Mesenteric fat pad (tissue), 1 donor: ENCODE results near the gene LYPLAL1. TPM values are rescaled to one million over a fixed set of nuclear protein-coding genes. Genes with fewer than 3 reads are reported as not detected.
A peak's percentile ranks its signal among the peaks of the same experiment; 100 is the strongest.

Experiments used
- DNase-seq: peaks from one replicate; pipeline ENCODE4 v3.0.0-alpha.2; 2020; ENCODE audit warnings: low spot score
- long read RNA-seq: library from polyadenylated mRNA; unstranded; transcript quantifications from one replicate; pipeline ENCODE4 v2.0.0, GENCODE V29; 2020
- total RNA-seq: library from RNA; stranded (reverse); fragmentation: NEBNext Ultra II Directional; extraction: Animal tissue kit (Norgen Biotek cat#: 25700); gene quantifications from one replicate; pipeline ENCODE4 v1.2.1, GENCODE V29; 2021
- donor health status: DM: yes; HTN: yes; CAD: no.

LYPLAL1 gene
- total RNA-seq = 28.1 TPM
- long read RNA-seq, partial matches to known transcripts = 1 of 11 reads
- long read RNA-seq, other reads (novel, unspliced or antisense) = 2 of 11 reads

DNA sequence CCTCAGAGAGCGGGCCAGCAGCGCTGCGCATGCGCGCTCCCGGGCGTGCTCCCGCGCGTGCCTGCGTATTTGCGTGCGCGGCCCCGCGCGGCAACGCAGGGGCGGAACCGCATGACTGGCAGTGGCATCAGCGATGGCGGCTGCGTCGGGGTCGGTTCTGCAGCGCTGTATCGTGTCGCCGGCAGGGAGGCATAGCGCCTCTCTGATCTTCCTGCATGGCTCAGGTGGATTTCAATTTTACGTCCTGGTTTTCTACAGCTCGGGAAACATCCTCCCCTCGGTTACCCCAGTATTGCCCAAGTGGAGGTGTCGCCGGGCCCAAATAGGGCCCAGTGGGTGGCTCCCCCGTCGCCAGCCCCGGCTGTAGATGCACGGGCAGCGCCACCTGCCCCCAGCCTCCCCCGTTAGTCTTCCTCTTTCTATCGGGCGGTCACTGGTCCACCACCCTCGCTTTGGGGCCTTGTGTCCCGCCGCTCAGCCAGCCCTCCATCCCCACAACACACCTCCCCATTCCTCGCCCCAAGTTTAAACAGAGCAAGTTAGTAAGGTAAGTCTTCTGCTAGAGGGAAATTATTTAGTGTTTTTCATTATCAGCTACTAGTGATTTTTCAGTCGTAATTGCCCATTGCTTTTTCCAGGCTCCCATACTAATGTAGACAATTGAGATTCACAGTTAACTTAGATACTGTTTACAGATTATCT, at the start of gene LYPLAL1:
Gene LYPLAL1, plus strand, starts transcription at position 121 of the 702 bp plus-strand sequence. Its CDS starts 13 bp downstream, at position 134.
- DNase-seq = peak; percentile 96

DNA sequence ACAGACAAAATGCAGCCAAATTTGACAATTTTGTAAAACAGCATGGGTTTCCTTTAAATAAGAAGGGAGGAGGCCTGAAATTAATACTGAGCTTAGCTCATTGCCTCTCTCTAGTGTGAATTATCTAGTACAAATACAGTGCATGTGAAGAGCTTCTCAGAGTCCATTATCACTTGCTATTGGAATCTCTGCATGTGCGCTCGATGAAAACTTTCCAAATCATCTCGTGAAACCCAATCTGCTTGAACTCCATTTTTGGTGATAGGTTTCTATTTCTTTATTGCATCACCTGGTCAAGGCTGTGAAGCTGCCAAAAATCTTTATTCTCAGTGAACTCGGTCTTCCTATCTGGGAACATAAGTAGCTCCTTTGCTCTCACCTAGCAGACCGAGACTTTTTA, 49.5 kb upstream of the LYPLAL1 start:
- no peak for DNase-seq

DNA sequence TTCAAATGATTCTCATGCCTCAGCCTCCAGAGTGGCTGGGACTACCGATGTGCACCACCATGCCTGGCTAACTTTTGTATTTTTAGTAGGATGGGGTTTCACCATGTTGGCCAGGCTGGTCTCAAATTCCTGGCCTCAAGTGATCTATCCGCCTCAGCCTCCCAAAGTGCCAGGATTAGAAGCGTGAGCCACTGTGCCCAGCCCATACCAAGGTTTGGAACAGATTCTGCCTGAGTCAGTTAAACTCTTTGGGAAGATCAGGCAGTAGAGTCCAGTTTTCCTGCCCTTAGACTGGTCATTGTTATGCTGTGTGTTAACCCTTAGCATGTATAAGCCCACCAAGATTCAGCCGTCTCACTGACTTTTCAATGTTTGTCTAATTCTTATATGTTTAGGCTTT, 48.3 kb upstream of the LYPLAL1 start:
- DNase-seq = no peak

DNA sequence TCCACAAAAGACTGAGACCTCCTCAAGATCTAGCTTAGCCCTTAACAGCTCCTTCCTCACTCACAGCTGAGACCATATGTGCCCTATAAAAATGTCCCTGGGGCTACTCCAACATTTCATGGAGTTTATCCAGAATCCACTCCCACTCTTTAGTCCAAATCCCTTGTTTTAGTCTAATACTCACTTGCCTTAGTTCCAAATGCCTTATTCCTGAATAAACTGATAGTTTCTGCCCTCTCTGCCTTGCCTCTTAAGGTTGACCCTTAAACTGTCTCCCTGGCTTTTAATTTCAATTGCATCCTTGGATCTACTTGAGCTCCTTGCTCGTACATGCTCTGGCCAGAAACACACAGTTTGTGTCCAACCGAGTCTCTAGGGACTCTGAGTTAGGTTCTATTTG, 47.3 kb upstream of the LYPLAL1 start:
- DNase-seq = no peak

DNA sequence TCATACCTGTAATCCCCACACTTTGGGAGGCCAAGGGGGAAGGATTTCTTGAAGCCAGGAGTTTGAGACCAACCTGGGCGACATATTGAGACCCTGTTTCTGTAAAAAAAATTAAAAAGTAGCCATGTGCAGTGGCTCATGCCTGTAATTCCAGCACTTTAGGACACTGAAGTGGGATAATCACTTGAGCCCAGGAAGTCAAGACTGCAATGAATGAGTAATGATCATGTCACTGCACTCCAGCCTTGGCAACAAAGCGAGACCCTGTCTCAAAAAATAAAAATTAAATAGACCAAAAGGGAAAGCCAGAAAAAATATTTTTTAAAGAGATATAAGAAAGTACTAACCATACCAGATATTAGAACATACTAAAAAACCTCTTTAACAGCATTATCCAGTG, 44.7 kb upstream of the LYPLAL1 start:
- DNase-seq = no peak

DNA sequence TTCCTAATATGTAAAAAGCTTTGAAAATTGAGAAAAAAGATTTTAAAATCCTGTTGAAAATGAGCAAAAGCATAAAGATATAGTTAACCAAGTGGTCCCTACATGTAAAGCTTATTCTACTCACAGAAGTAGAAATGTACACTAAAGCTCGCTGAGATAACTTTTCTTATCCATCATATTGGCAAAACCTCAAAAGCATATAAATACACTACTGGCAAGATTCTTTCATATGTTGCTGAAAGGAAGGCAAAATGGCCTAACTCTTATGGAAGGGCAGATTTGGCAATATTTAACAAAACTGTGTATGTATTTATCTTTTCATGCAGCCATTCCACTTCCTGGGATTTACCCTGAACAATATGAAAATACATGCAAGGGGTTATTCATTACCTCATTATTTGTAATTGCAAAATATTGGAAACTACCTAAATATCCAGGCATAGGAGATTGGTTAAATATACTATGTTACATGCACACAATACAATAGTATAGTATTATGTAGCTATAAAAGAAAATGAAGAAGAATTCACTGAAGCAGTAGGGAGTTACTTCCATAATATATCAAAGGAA, 43.2 kb upstream of the LYPLAL1 start:
- no peak for DNase-seq

DNA sequence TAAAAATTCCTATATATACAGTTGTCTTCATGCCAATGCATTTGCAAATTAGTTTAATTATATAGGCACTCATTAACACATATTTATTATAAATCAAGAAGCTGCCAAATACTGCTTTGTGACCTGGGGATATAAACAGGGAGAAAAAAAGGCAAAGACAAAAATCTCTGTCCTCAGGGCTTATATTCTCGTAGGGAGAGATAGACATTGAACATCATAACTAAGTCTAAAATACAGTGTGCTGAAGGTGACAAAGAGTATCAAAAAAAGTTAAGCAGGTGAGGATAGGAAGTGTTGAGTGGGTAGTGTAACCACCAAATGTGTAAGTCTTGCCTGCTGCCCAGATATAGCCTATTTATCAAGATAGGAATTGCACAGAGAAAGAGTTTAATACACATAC, 40.7 kb upstream of the LYPLAL1 start:
- DNase-seq = no peak

DNA sequence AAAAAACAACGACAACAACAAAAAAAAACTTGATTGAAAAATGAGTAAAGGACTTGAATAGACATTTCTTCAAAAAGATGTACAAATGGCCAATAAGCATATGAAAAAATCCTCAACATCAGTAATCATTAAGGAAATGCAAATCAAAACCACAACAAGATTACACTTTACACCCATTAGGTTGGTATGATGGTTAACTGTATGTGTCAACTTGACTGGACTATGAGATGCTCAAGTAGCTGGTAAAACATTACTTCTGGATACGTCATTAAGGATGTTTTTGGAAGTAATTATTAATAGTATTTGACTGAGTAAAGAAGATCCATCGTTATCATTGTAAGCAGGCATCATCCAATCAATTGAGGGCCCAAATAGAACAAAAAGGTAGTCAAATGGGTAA, 34.9 kb upstream of the LYPLAL1 start:
- DNase-seq = no peak

DNA sequence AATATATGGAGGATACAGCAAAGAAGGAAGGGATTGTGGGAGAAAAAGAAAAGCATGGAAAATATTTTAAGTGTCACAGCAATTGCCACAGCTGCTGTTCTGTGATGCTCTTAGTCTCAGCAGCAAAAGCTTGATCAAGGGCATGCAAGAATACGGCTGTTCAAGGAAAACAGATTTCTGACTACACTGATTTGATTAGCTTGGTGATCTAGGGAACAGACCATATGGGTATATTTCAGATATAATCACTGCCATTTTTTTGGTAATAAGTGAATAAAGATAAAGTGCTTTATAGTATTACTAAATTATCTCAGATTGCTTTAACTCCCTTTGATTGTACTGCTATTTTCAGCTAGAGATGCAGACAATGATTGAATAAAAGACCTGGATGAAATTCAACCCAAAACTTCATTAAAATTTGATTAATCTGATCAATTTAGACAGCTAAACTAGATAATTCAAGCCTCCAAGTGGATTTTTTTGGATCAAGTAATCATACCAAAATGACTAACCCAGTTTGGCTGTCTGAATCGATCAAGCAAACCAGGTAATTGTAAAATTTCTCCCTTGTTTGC, 33.3 kb upstream of the LYPLAL1 start:
- DNase-seq = no peak

DNA sequence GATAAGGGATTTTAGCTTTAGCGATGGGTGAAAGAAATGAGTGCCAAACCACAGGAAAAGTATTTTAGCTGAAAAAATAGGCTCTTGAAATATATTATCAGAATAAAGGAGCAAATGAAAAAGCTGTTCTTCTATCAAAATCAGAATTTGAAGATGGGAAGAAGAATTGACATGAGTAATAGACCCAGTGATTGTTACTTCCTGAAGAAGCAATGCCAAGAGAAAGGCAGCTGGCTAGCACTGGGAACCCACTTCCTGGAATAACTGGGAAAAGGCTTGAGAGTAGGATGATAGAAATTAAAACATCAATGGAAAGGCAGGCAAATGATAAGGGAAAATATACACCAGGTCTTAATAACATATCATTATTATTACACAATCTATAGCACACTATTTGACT, 29.9 kb upstream of the LYPLAL1 start:
- DNase-seq = no peak

DNA sequence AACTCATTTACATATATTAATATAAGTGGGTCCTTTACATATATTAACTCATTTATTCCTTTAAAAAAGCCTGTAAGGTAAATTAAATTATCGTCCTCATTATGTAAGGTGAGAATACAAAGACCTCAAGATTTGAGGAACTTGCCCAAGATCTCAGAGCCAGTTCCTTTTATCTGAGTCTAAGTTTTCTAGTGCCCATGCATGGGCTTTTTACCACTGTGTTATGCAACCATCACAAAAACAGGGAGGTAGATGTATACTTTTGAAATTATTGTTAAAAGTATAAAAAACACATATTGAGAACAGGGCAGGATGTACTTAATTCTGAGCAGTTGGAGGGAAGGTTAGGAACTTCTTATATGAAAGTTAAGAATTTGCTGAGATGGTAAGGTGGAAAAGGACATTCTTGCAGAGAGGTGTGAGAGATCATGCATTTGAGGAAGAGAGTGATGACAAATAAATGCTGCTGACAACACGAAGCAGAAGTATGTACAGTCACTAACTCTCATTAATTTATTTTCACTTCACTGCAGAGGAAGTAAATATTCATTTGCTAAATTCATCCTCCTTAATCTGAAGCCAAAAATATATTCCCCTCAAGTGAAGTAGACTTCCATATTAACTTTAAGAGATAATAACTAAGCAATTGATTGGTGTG, 28.9 kb upstream of the LYPLAL1 start:
- no peak for DNase-seq

DNA sequence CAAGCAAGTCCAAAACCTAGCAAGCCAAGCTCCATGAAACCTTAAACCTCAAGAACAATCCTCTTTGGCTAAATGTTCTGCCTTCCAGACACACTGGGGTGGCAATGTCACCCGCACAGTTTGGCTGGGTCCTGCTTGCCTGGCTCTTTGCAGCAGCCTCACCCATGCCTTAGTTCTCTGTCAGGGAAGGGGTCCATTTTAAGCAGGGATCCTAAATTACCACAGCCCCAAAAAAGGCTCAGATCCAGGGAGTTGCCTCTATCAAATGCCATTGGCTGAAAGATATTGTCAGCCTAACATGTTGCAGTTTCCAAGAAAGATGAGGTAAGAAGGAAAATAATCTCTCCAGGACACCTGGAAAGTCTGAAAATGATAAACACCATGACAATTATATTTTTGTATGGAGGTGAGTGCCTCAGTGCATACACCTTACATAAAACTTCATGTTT, 26.1 kb upstream of the LYPLAL1 start:
- no peak for DNase-seq

DNA sequence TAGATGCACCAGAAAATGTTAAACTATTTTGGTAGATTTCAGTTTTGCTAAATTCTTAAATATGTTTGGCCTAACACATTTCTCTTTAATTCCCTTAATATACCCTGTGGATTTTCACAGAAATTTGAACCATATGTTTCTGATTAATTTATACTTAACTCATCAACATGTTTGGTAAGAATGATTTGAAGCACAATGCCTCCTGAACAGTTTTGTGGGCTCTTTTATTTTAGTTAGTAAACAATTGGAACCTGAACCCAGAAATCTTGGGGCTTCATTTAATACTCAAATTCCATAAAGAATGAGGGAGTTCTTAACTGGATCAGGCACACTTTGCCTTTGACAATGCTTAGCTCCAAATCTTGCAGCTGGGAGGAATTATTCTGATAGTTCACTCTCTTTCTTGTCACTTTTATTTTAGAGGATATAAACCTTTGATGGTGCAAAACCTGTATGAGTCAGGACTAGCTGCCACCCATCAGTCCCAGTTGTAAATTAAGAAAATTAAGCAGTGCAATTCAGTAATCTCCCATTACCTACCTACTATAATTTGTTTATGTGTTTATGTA, 24.6 kb upstream of the LYPLAL1 start:
- DNase-seq = no peak

DNA sequence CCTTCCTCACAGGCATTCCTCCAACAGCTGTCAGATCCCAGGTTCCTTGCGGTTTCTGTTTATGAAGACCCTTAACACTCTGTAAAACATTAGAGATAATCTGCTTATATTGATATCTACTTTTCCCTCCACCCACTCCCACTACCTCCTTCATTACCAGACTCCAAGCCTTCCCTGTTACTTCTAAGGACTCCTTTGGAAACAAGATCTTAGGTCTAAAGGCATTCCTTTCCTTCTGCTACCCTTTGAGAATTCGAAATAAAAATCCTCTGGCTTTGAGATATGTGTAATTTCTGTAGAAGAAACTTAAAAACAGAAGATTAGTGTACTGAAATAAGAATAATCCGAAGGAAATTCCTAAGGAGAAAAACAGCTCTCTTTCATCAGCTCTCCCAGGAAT, 23.7 kb upstream of the LYPLAL1 start:
- DNase-seq = no peak

DNA sequence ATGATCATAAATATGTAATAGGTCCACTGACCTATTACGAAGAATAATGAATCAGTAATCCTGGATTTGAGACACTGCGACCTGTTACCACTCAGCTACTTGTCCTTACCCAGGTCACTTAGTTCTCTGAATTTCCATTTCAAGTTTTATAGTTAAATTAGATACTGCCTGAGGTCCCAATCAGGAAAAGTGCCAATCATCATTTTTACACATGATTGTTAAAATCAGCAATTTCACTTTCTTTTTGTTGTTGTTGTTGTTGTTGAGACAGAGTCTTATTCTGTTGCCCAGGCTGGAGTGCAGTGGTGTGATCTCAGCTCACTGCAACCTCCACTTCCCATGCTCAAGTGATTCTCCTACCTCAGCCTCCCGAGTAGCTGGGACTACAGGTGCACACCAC, 22.8 kb upstream of the LYPLAL1 start:
- no peak for DNase-seq

DNA sequence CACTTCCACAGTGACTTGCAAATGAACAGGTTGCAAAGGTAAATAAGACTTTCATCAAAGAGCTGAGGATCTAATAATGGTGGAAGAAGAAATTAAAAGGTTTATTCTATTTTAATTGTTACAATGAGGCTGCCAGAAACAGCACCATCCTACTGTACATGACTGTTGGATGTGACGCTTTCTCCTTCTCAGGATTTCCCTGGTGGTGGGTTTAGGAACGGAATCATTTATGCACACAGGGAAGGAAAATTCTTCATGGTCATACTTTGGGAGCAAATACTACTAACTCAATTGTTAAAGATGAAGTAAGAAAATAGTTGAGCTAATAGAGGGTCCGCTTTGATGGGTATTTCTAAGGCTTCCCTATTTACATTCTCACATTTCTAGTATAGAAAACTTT, 22.2 kb upstream of the LYPLAL1 start:
- DNase-seq = no peak

DNA sequence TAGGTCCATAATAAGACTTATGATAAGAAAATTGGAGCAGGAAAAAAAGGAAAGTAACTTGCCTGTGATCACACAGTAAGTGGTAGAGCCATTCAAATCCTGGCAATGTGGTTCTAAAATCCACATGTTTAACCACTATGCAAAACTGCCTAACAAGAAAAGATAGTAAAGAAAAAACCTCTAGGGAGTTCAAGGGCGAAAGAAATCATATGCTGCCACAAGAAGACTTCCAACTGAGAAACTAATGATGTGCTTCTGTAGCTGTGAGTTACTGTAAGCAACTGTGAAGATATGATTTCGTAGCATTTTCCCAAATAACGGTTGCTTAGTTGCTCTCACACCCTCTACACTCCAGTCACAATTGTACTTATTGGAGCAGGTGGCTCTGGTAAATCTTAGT, 20.9 kb upstream of the LYPLAL1 start:
- no peak for DNase-seq

DNA sequence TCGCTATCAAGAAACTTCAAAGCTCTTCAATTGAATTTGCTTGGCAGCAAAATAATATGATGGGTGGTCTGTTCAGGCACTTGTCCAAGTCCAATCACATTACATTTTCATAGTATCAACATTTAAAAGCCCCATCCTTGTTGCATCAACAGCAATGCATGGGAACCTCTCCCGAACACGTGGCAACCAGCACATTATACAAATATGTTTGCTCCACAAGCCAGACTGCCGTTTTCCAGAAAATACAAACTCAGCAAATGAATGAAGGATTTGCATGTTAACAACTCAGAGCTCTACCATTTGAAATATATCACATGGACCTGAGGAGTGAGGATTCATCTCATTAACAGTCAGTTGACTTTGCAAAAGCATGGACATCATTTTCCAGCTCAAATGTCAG, 20.0 kb upstream of the LYPLAL1 start:
- no peak for DNase-seq

DNA sequence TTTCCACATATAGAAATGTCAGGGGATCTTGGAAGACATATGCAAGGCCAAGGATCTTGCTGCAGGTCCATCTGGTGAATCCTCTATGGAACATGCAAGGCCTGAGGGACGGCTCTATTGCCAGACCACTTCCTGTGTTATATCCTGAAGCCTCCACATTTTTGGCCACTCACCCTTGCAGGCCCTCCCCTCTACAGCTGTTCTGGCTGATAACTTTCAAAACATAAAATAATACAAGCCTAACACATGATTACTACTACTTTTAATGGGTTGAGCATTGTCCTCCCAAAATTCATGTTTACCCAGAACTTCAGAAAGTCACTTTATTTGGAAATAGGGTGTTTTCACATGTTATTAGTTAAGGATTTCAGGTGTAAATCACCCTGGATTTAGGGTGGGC, 18.5 kb upstream of the LYPLAL1 start:
- DNase-seq = no peak

DNA sequence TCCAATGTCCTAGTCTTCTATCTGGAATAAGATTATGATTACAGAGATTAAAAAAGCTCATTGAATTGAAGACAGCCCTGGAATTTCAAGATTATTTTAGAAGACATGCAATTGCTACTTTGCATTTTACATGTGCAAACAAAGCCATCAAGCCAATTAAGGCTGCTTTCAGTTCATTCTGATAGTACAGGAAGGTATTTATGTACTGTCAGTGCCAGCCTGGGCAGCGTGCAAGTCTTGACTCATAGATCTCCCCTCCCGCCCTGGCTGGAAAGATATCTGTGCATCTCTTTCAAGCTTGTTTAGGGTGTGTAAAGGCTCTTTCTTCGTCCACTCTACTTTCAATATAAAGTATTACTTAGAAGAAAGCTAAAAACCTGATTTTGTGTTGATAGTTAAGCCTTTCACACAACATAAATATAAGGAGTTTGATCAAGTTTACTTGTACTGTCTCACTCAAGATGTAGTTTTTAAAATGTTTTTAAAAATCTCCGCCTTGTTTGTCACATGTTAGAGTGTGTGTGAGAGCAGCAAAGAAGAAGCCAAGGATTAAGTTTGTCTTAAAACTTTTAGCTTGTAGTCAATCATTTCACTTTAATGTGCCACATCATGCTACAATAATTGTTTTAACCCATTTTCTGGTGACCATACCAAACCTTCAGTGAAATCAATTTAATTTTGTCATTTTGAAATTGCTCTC, 13.6 kb upstream of the LYPLAL1 start:
- DNase-seq = no peak

DNA sequence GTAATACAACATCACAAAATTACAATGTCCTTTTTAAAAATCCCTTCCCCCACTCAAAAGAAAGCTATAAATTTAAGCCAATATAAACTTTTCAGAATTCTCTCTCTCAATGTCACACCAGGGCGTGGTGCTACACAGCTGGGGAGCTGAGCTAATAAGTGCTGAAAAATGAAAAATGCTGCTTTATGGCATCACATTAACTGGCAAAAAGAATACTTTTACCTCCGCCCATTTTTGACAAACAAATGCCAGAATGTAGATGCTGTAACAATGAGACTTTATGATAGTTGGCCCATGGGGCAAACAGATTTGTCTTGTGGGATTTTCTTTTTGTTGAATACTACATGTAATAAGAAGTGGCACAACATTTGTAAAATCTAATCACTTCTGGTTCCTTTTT, 12.7 kb upstream of the LYPLAL1 start:
- no peak for DNase-seq
